Eye (tissue), 1 donor: ENCODE data around the gene CACNA1F.

Source experiments
- DNase-seq: peaks from one replicate; pipeline ENCODE4 v3.0.0-alpha.2; 2015

The CACNA1F gene

GRCh38 chrX:49227726-49228125 lies 5.4 kb downstream of the CACNA1F start:
- no peak for DNase-seq

GRCh38 chrX:49226946-49227345 lies 6.2 kb downstream of the CACNA1F start:
- no peak for DNase-seq

GRCh38 chrX:49225858-49226257 lies 7.3 kb downstream of the CACNA1F start:
- DNase-seq: no peak

GRCh38 chrX:49221868-49222267 lies 11.3 kb downstream of the CACNA1F start:
- no peak for DNase-seq

- DNase-seq: no peak
Measured at GRCh38 chrX:49220100-49220499, 13.0 kb downstream of the CACNA1F start.

GRCh38 chrX:49214996-49215526 lies 18.1 kb downstream of the CACNA1F start:
- no peak for DNase-seq

- DNase-seq: no peak
Measured at GRCh38 chrX:49214416-49214815, 18.7 kb downstream of the CACNA1F start.

GRCh38 chrX:49212861-49213260 lies 20.3 kb downstream of the CACNA1F start:
- no peak for DNase-seq

GRCh38 chrX:49212209-49212608 lies 20.9 kb downstream of the CACNA1F start:
- DNase-seq: no peak

GRCh38 chrX:49211074-49211473 lies 22.1 kb downstream of the CACNA1F start:
- DNase-seq: no peak

GRCh38 chrX:49210406-49210805 lies 22.7 kb downstream of the CACNA1F start:
- no peak for DNase-seq

- DNase-seq: peak; percentile 23
Measured at GRCh38 chrX:49209434-49210251, 23.5 kb downstream of the CACNA1F start.

GRCh38 chrX:49208399-49208798 lies 24.7 kb downstream of the CACNA1F start:
- DNase-seq: no peak

GRCh38 chrX:49206543-49206942 lies 26.6 kb downstream of the CACNA1F start:
- no peak for DNase-seq

- no peak for DNase-seq
Measured at GRCh38 chrX:49205443-49205842, 27.7 kb downstream of the CACNA1F start.

- DNase-seq: no peak
Measured at GRCh38 chrX:49204709-49205108, 28.4 kb downstream of the CACNA1F start.

GRCh38 chrX:49204017-49204416 lies 29.1 kb downstream of the CACNA1F start:
- DNase-seq: no peak

- DNase-seq: no peak
Measured at GRCh38 chrX:49203536-49203935, 29.6 kb downstream of the CACNA1F start.

GRCh38 chrX:49202022-49202421 lies 31.1 kb downstream of the CACNA1F start:
- DNase-seq: no peak

- DNase-seq: peak; percentile 92
Measured at GRCh38 chrX:49199906-49200771, 33.0 kb downstream of the CACNA1F start, which contains the start of gene SYP. SYP (minus strand) TSS chrX:49200193; CDS start chrX:49200186, 7 bp downstream.

GRCh38 chrX:49199315-49199595 lies 33.9 kb downstream of the CACNA1F start:
- no peak for DNase-seq

- DNase-seq: no peak
Measured at GRCh38 chrX:49198540-49199314, 34.4 kb downstream of the CACNA1F start.

- no peak for DNase-seq
Measured at GRCh38 chrX:49197543-49198087, 35.5 kb downstream of the CACNA1F start.
